HUDEP-2 (cell line): ENCODE measurements around the gene B3GNT9.

Experiments
- DNase-seq, 76 experiments: peaks; one replicate each; lab custom pipeline; 2025; ENCODE audit not compliant: unreplicated experiment in 76 of 76; lab: John Stamatoyannopoulos, UW

Gene B3GNT9

GRCh38 chr16:67116388-67117311 is 34.1 kb downstream of the B3GNT9 start:
- DNase-seq, result no peak

DNA sequence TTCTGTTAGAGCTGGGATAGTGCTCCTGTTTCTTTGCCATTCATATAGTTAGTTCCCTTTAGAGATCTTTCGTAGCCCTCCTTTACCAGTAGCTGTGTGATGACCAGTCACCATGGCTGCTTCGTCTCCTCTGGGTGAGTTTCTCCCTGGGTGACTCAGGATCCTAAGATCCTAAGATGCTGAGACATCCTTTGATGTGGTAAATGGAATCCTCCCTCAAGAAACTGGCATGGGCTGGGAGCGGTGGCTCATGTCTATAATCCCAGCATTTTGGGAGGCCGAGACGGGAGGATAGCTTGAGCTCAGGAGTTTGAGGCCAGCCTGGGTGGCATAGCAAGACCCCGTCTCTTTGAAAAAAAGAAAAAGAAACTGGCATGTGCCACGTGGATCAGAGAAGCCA is 35.2 kb downstream of the B3GNT9 start:
- no peak for DNase-seq

DNA sequence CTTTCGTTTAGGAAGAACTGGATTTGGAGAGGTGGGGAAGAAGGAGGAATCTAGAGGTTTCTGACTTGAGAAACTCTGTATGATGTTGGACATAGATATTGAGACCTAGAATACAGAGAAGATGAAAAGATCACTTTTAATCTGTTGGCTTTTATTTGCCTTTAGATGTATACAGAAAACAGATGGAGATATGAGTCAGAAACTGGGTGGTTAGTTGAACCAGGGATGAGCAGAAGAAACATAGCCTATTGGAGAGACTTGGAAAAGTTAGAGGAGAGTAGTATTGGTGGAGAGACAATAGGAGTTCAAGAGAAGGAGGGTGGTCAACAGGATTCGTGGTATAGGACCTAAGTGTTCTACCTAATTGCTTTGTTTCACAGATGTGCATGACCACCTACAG is 36.0 kb downstream of the B3GNT9 start:
- no peak for DNase-seq

GRCh38 chr16:67112591-67113399 is 38.0 kb downstream of the B3GNT9 start:
- DNase-seq, result no peak

DNA sequence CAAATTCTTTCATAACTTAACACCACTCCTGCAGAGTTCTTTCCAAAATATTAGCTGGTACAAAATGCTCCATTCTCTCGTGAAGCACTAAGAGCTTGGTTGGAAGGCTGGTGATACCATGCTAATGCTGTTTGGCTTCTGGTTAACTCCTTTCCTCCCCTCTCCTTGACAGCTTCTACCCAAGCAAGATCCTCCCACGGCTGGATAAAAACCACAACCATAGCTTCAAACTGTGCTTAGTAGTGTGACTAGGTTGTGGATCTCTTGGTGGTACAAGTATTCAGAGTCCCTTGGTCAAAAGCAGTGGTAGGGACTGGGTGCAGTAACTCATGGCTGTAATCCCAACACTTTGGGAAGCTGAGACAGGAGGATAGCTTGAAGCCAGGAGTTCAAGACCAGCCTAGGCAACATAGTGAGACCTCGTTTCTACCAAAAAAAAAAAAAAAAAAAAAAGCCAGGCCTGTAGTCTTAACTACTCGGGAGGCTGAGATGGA is 38.8 kb downstream of the B3GNT9 start:
- DNase-seq, result peak in 5 of 76 experiments; percentile 1 to 31 (median 6)

GRCh38 chr16:67109407-67110135 is 41.2 kb downstream of the B3GNT9 start, which contains the start of gene PHAF1:
PHAF1 (plus strand) TSS chr16:67109941; CDS start chr16:67110176, 235 bp downstream.
- DNase-seq, result peak in 74 of 76 experiments; percentile 29 to 94 (median 82)

- DNase-seq, result no peak
Measured at GRCh38 chr16:67108931-67109406, 41.8 kb downstream of the B3GNT9 start.

DNA sequence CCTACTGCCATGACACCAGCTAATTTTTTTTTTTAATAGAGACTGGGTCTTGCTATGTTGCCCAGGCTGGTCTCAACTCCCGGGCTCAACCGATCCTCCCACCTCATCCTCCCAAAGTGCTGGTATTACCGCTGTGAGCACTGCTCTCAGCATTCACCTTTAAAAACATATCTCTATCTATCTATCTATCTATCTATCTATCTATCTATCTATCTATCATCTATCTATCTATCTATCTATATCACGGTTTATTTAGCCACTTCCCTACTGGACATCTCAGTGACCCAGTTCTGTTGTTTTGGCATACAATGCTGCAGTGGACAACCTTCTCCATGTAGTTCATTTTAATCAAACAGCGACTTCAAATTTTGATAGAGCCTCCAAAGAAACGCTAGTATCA is 42.3 kb downstream of the B3GNT9 start:
- no peak for DNase-seq

GRCh38 chr16:67105881-67106280 is 44.9 kb downstream of the B3GNT9 start:
- no peak for DNase-seq

GRCh38 chr16:67105246-67105645 is 45.6 kb downstream of the B3GNT9 start:
- DNase-seq, result no peak

DNA sequence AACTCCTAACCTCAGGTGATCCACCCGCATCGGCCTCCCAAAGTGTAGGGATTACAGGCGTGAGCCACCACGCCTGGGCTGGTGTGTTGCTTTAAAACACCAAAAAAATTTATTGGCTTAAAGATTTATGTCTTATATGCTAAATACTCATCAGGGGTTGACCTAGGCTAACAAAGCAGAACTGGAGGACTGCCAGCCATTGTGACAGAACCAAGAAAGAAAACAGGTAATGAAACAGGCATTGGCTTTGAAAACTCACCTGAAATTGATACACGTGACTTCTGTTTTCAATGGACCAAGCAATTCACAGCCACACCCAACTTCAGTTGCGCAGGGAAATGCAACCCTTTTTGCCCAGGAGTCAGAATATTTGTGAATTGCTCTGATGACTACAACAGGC is 46.0 kb downstream of the B3GNT9 start:
- no peak for DNase-seq

- DNase-seq, result peak in 11 of 76 experiments; percentile 1 to 19 (median 7)
Measured at GRCh38 chr16:67104061-67104460, 46.7 kb downstream of the B3GNT9 start.

GRCh38 chr16:67101311-67102082 is 49.3 kb downstream of the B3GNT9 start:
- no peak for DNase-seq

GRCh38 chr16:67100569-67101310 is 50.1 kb downstream of the B3GNT9 start:
- DNase-seq, result peak in 14 of 76 experiments; percentile 2 to 39 (median 12)

DNA sequence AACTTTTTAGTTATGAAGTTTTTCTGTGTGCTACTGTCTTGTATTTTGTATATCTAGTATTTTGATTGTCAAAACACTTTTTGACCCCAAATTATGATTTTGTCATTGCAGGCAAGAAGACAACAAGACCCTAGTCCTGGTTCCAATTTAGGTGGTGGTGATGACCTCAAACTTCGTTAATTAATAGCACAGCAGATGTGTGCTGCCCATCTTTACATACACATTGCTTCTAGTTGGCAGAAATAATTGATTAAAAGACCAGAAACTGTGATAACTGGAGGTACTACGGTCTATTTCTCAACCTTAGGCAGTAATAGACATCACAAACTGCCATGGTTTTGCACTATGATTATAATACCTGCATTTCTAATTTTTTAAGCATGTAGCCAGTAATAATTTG is 52.2 kb downstream of the B3GNT9 start:
- DNase-seq, result no peak
